ENCODE measurements around the gene PROC. TPM values are rescaled to one million over a fixed set of nuclear protein-coding genes. Genes with fewer than 3 reads are reported as not detected.
A peak's percentile ranks its signal among the peaks of the same experiment; 100 is the strongest.

The PROC gene
- total and polyA plus RNA-seq, 12 donors, result 0.10 to 0.16 TPM; not detected in 10

DNA sequence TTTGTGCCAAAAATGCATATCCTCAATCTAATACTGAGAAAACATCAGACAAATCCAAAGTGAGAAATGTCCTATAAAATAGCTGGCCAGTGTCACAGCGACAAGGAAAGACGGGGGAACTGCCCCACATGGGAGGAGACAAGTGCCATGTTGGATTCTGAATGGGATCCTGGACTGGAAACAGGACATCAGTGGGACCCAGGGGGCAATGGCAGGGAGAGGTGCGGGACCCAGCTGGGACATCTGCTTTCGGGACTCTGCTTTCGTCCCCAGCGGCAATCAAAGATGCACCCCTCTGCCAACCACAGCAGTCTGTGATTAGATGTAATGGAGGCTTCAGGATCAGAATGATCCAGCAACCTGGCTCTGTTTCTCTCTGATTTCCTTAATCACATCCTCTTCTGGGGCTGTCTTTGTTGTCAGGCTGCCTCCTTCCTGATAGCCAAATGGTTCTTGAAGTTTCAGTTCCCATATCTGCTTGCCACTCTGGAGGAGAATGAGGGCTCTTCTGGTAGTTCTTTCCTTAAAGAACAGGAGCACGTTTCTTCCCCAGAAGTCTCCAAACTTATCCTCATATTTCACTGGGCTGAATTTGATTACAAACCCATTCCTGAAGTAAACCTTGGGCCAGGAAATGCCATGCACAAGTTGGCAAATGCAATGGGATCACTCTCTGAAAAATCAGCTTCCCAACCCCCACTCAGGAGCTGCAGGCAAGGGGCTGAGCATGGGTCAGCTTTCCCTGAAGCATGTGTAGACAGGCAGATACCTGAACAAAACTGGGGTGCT is 13.6 kb upstream of the PROC start:
- TF ChIP-seq, protein P1, sequence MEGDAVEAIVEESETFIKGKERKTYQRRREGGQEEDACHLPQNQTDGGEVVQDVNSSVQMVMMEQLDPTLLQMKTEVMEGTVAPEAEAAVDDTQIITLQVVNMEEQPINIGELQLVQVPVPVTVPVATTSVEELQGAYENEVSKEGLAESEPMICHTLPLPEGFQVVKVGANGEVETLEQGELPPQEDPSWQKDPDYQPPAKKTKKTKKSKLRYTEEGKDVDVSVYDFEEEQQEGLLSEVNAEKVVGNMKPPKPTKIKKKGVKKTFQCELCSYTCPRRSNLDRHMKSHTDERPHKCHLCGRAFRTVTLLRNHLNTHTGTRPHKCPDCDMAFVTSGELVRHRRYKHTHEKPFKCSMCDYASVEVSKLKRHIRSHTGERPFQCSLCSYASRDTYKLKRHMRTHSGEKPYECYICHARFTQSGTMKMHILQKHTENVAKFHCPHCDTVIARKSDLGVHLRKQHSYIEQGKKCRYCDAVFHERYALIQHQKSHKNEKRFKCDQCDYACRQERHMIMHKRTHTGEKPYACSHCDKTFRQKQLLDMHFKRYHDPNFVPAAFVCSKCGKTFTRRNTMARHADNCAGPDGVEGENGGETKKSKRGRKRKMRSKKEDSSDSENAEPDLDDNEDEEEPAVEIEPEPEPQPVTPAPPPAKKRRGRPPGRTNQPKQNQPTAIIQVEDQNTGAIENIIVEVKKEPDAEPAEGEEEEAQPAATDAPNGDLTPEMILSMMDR (IDR thresholded peaks at IDR 0.05), result no peak
- no peak for TF ChIP-seq POLR2A (IDR thresholded peaks at IDR 0.05)
- Histone ChIP-seq H3K36me3 (replicated peaks in 1 of 2) (no peaks in the 10 kb centered on the region), H3K27ac (peak overlapping the region in 2 of 5 donors; percentile 8 to 38), H3K4me1 (replicated peaks in 1 of 2) (peaks cover 0 to 7% of the 10 kb centered on the region in 2 donors), H3K27me3 (no peaks in the 10 kb centered on the region), H3K4me3 (no peak overlapping the region), H3K9me3 (replicated peaks in 1 of 3) (no peaks in the 10 kb centered on the region)
- WGBS, 4 donors, result 84 to 86% (median 84%) methylated on average over 7 of the region's 7 CpGs
- intact Hi-C loops (cut with DNase I), result no loop called here
- no peak for DNase-seq

DNA sequence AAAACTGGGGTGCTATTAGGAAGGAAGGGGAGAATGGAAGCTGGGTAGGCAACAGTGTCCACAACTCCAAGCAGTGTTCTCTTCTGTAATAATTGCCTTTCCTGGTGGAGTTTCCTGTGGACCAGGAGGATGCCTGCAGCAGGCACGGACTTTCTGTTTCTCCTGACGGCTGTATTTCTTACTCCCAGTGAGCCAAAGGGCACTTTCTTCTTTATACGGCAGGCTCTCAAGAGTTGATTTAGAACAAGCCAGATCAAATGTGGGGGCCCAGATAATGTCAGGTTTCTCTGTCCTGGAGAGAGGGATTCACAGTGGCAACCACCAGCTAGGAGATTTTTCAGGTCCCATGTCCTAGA is 13.0 kb upstream of the PROC start:
- TF ChIP-seq, protein P1 (IDR thresholded peaks at IDR 0.05), result no peak
- no peak for TF ChIP-seq POLR2A (IDR thresholded peaks at IDR 0.05)
- Histone ChIP-seq H3K27me3 (no peaks in the 10 kb centered on the region), H3K9me3 (replicated peaks in 1 of 3) (no peaks in the 10 kb centered on the region), H3K27ac (peak overlapping the region in 2 of 5 donors; percentile 8 to 38), H3K4me1 (replicated peaks in 1 of 2) (peaks cover 1 to 13% of the 10 kb centered on the region in 2 donors), H3K4me3 (no peak overlapping the region), H3K36me3 (replicated peaks in 1 of 2) (no peaks in the 10 kb centered on the region)
- intact Hi-C loops (cut with DNase I), result no loop called here
- DNase-seq, result no peak
- WGBS, 4 donors, result 55 to 83% (median 71%) methylated on average over 3 of the region's 3 CpGs

DNA sequence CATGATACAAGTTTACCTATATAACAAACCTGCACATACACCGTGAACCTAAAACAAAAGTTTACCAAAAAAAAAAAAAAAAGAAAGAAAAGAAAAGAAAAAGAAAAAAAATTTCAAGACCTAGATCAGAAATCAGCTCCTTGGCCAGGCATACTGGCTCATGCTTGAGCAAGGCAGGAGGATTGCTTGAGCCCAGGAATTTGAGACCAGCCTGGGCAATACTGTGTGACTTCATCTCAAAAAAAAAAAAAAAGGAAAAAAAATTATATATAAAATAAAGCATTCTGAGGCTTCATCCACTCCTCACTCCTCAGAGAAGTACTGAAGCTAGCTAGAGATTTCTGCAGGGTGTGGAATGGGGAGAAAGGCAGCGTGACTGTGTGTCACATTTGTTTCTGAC is 11.8 kb upstream of the PROC start:
- H3K36me3 ChIP-seq (replicated peaks in 1 of 2), result no peaks in the 10 kb centered on the region
- intact Hi-C loops (cut with DNase I), result no loop called here
- DNase-seq, result no peak
- H3K4me1 ChIP-seq (replicated peaks in 1 of 2), result peaks cover 6 to 25% of the 10 kb centered on the region in 2 donors
- no peaks in the 10 kb centered on the region for H3K9me3 ChIP-seq (replicated peaks in 1 of 3)
- WGBS, 4 donors, result 92 to 100% (median 97%) methylated on average over 2 of the region's 2 CpGs
- no peaks in the 10 kb centered on the region for H3K27me3 ChIP-seq
- H3K4me3 ChIP-seq, result no peak overlapping the region
- no peak overlapping the region for H3K27ac ChIP-seq
- TF ChIP-seq POLR2A (IDR thresholded peaks at IDR 0.05), result no peak
- TF ChIP-seq, protein P1 (IDR thresholded peaks at IDR 0.05), result no peak

DNA sequence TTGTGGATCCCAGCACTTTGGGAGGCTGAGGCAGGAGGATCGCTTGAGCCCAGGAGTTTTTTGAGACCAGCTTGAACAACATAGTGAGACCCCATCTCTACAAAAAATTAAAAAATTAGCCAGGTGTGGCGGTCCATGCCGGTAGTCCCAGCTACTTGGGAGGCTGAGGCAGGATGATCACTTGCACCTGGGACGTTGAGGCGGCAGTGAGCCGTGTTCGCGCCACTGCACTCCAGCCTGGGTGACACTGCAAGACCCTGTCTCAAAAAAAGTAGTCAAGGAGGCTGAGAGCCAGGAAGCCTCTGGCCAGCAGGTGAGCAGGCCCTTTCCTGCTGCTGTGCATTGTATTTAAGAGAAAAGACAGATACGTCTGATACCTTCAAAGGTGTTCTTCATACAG is 11.1 kb upstream of the PROC start:
- intact Hi-C loops (cut with DNase I), result no loop called here
- Histone ChIP-seq H3K36me3 (replicated peaks in 1 of 2) (no peaks in the 10 kb centered on the region), H3K4me3 (no peak overlapping the region), H3K27me3 (no peaks in the 10 kb centered on the region), H3K4me1 (replicated peaks in 1 of 2) (peaks cover 6 to 28% of the 10 kb centered on the region in 2 donors), H3K9me3 (replicated peaks in 1 of 3) (no peaks in the 10 kb centered on the region), H3K27ac (peak overlapping the region in 3 of 5 donors; percentile 37 to 95 (median 81))
- DNase-seq, result peak in 1 of 7 donors; percentile 21
- TF ChIP-seq POLR2A (IDR thresholded peaks at IDR 0.05), result no peak
- TF ChIP-seq, protein P1 (IDR thresholded peaks at IDR 0.05), result no peak
- 86 to 98% (median 96%) methylated on average over 9 of the region's 9 CpGs for WGBS, 4 donors

Measured in adrenal gland (tissue), 12 donors.